Measurements from ENCODE around the gene IL21.

Gene IL21

GRCh38 chr4:122625156-122625555, 4.3 kb upstream of the IL21 start:
- Histone ChIP-seq H3K9me3 (ENCODE audit: low read length) (no peaks in the 10 kb centered on the region), H3K4me3 (ENCODE audit: low read depth in 1 of 2, low read length in 2 of 2) (no peak overlapping the region), H3K9ac (ENCODE audit: low read length) (no peak overlapping the region), H3K27me3 (ENCODE audit: control insufficient read depth in 1 of 2, insufficient read depth in 2 of 2, low read length in 2 of 2) (no peaks in the 10 kb centered on the region), H3K36me3 (ENCODE audit: insufficient read depth, low read length) (no peaks in the 10 kb centered on the region), H3K4me1 (ENCODE audit: insufficient read depth, low read length) (no peaks in the 10 kb centered on the region), H3K27ac (ENCODE audit: low read depth, low read length) (no peak overlapping the region)

- Histone ChIP-seq H3K9me3 (ENCODE audit: low read length) (no peaks in the 10 kb centered on the region), H3K9ac (ENCODE audit: low read length) (no peak overlapping the region), H3K4me1 (ENCODE audit: insufficient read depth, low read length) (no peaks in the 10 kb centered on the region), H3K4me3 (ENCODE audit: low read depth in 1 of 2, low read length in 2 of 2) (no peak overlapping the region), H3K27ac (ENCODE audit: low read depth, low read length) (no peak overlapping the region), H3K27me3 (ENCODE audit: control insufficient read depth in 1 of 2, insufficient read depth in 2 of 2, low read length in 2 of 2) (no peaks in the 10 kb centered on the region), H3K36me3 (ENCODE audit: insufficient read depth, low read length) (no peaks in the 10 kb centered on the region)
Observed at GRCh38 chr4:122624205-122624604, 3.3 kb upstream of the IL21 start.

DNA sequence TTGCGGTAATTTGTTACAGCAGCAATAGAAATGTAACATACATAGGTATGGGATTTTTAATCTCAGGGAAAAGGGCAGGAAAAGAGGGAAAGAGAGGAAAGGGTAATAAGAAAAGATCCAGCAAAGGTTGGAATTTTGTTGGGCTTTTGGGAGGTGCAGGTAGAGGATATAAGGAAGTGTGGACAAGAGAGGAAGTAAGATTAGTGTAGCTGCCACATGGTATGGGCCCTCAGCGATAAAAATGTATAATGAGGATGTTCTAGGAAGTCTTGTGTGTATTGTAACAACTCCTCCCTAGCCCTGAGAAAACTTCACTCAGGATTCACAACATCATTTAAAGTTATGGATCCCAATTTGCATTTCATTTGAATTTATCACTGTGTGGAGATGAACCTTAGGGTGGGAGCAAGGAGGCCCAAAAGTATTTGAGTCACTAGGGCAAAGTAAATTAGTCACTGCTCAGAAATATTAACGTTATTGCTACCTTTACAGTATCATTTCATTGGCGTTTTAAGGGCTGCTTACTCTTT, 2.8 kb upstream of the IL21 start:
- no peak overlapping the region for H3K27ac ChIP-seq (ENCODE audit: low read depth, low read length)
- no peak overlapping the region for H3K9ac ChIP-seq (ENCODE audit: low read length)
- no peaks in the 10 kb centered on the region for H3K4me1 ChIP-seq (ENCODE audit: insufficient read depth, low read length)
- no peaks in the 10 kb centered on the region for H3K9me3 ChIP-seq (ENCODE audit: low read length)
- no peak overlapping the region for H3K4me3 ChIP-seq (ENCODE audit: low read depth in 1 of 2, low read length in 2 of 2)
- no peaks in the 10 kb centered on the region for H3K27me3 ChIP-seq (ENCODE audit: control insufficient read depth in 1 of 2, insufficient read depth in 2 of 2, low read length in 2 of 2)
- H3K36me3 ChIP-seq (ENCODE audit: insufficient read depth, low read length): no peaks in the 10 kb centered on the region

DNA sequence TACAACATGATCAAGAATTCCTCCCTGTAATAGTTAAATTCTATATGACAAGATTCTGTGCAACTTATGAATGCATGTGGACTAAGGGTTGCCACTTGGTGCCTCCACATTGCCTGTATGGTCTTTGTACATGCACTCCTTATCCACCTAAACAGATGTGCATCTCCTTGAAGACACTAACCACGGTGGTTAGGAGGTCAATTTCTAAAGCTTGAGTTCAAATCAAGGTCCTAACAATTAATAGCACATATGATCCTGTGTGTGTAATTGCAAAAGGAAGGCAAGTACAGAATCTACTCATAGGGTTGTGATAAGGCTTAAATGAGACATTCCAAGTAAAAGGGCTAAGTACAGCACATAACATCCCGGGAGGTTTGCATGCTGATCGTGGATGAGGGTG, 1.5 kb upstream of the IL21 start:
- Histone ChIP-seq H3K4me1 (ENCODE audit: insufficient read depth, low read length) (no peaks in the 10 kb centered on the region), H3K9me3 (ENCODE audit: low read length) (no peaks in the 10 kb centered on the region), H3K27ac (ENCODE audit: low read depth, low read length) (no peak overlapping the region), H3K4me3 (ENCODE audit: low read depth in 1 of 2, low read length in 2 of 2) (no peak overlapping the region), H3K9ac (ENCODE audit: low read length) (no peak overlapping the region), H3K27me3 (ENCODE audit: control insufficient read depth in 1 of 2, insufficient read depth in 2 of 2, low read length in 2 of 2) (no peaks in the 10 kb centered on the region), H3K36me3 (ENCODE audit: insufficient read depth, low read length) (no peaks in the 10 kb centered on the region)

- Histone ChIP-seq H3K9me3 (ENCODE audit: low read length) (no peaks in the 10 kb centered on the region), H3K4me3 (ENCODE audit: low read depth in 1 of 2, low read length in 2 of 2) (no peak overlapping the region), H3K36me3 (ENCODE audit: insufficient read depth, low read length) (no peaks in the 10 kb centered on the region), H3K27me3 (ENCODE audit: control insufficient read depth in 1 of 2, insufficient read depth in 2 of 2, low read length in 2 of 2) (no peaks in the 10 kb centered on the region), H3K9ac (ENCODE audit: low read length) (no peak overlapping the region), H3K4me1 (ENCODE audit: insufficient read depth, low read length) (no peaks in the 10 kb centered on the region), H3K27ac (ENCODE audit: low read depth, low read length) (no peak overlapping the region)
Observed at GRCh38 chr4:122619611-122620010, 1.3 kb downstream of the IL21 start.

DNA sequence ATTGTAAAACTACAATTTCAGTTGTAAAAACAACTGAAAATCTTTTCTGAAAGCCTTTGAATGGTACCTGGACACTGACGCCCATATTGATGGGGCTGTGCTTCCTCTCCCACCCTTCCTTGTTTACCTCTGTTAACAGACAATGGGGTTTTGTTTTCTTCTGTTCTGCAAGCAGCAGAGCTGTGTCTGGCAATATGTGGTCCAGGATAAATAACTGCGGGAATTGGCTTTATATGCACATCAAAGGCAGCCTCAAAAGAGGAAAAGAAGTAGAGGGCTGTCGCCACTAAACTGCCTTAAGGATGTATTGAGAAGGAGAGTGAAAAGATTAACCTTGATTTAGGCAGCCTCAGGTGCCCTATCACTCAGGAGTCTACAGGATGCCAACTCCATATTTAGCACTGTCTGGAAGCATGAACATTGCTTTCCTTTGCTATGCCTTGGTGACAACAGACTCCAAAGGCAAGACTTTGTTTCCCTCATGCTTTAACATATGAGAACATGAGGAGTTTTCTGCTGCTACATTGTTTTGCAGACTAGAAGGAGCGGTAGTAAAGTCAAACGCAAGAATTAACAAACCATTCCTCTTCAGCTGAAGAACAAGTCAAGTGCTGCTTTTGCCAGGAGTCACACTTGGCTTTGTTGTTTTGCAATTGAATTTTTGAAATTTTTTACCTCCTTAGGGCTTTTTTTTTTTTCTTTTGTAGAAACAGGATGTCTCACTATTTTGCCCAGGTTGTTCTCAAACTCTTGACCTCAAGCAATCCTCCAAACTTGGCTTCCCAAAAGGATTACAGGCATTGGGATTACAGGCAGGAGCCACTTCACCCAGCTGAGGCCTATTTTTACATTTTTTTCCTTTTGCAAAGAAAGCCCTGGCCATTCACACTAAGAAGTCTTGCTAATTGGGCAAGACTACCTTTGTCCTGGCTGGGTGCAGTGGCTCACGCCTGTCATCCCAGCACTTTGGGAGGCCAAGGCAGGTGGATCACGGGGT, 3.0 kb downstream of the IL21 start:
- H3K27ac ChIP-seq (ENCODE audit: low read depth, low read length): no peak overlapping the region

DNA sequence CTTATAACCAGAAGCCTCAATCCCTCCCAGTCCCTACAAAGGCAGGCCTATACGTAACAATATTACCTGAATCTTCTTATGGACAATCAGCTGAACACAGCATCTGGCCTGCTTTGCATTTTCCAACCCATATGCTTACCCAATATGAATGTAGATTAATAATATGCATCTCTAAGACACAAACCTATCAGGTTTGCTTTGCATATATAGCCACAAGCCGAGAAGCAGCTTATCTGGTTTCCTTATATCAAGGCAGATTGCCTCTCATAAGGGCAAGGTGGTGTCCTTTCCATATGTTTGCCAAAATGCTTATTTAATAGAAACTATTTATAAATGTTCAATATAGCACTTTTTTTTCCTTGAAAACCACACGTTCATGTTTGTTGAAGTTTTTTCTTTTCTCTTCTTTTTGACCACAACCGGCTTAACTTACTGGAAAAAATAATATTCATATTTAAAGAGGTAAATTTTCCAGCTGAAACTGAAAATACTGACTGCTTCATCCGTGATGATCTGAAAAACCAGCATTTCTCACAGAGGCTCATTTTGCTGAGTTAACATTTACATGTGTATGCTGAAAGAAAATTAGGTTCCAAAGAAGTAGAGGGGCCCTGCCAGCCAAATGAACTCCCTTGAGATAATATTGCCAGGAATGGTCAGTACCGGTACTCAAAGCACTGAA, 3.8 kb downstream of the IL21 start:
- Histone ChIP-seq H3K9me3 (ENCODE audit: low read length) (no peaks in the 10 kb centered on the region), H3K9ac (ENCODE audit: low read length) (no peak overlapping the region), H3K27me3 (ENCODE audit: control insufficient read depth in 1 of 2, insufficient read depth in 2 of 2, low read length in 2 of 2) (no peaks in the 10 kb centered on the region), H3K36me3 (ENCODE audit: insufficient read depth, low read length) (no peaks in the 10 kb centered on the region), H3K4me1 (ENCODE audit: insufficient read depth, low read length) (no peaks in the 10 kb centered on the region), H3K27ac (ENCODE audit: low read depth, low read length) (no peak overlapping the region), H3K4me3 (ENCODE audit: low read depth in 1 of 2, low read length in 2 of 2) (no peak overlapping the region)

More for the DNA sequence above, 3.0 kb downstream of the IL21 start:
- Histone ChIP-seq H3K9me3 (ENCODE audit: low read length) (no peaks in the 10 kb centered on the region), H3K27me3 (ENCODE audit: control insufficient read depth in 1 of 2, insufficient read depth in 2 of 2, low read length in 2 of 2) (no peaks in the 10 kb centered on the region), H3K36me3 (ENCODE audit: insufficient read depth, low read length) (no peaks in the 10 kb centered on the region), H3K9ac (ENCODE audit: low read length) (no peak overlapping the region), H3K4me3 (ENCODE audit: low read depth in 1 of 2, low read length in 2 of 2) (no peak overlapping the region), H3K4me1 (ENCODE audit: insufficient read depth, low read length) (no peaks in the 10 kb centered on the region)

GRCh38 chr4:122614621-122615020, 6.2 kb downstream of the IL21 start:
- Histone ChIP-seq H3K27ac (ENCODE audit: low read depth, low read length) (no peak overlapping the region), H3K36me3 (ENCODE audit: insufficient read depth, low read length) (no peaks in the 10 kb centered on the region), H3K9ac (ENCODE audit: low read length) (no peak overlapping the region), H3K4me1 (ENCODE audit: insufficient read depth, low read length) (no peaks in the 10 kb centered on the region), H3K9me3 (ENCODE audit: low read length) (no peaks in the 10 kb centered on the region), H3K4me3 (ENCODE audit: low read depth in 1 of 2, low read length in 2 of 2) (no peak overlapping the region), H3K27me3 (ENCODE audit: control insufficient read depth in 1 of 2, insufficient read depth in 2 of 2, low read length in 2 of 2) (no peaks in the 10 kb centered on the region)

- H3K36me3 ChIP-seq (ENCODE audit: insufficient read depth, low read length): no peaks in the 10 kb centered on the region
- H3K27me3 ChIP-seq (ENCODE audit: control insufficient read depth in 1 of 2, insufficient read depth in 2 of 2, low read length in 2 of 2): no peaks in the 10 kb centered on the region
- no peak overlapping the region for H3K27ac ChIP-seq (ENCODE audit: low read depth, low read length)
- H3K9ac ChIP-seq (ENCODE audit: low read length): no peak overlapping the region
- H3K4me3 ChIP-seq (ENCODE audit: low read depth in 1 of 2, low read length in 2 of 2): no peak overlapping the region
- no peaks in the 10 kb centered on the region for H3K4me1 ChIP-seq (ENCODE audit: insufficient read depth, low read length)
- H3K9me3 ChIP-seq (ENCODE audit: low read length): no peaks in the 10 kb centered on the region
Observed at GRCh38 chr4:122612540-122612939, 8.3 kb downstream of the IL21 start.

- H3K36me3 ChIP-seq (ENCODE audit: insufficient read depth, low read length): no peaks in the 10 kb centered on the region
- no peaks in the 10 kb centered on the region for H3K27me3 ChIP-seq (ENCODE audit: control insufficient read depth in 1 of 2, insufficient read depth in 2 of 2, low read length in 2 of 2)
- H3K4me1 ChIP-seq (ENCODE audit: insufficient read depth, low read length): no peaks in the 10 kb centered on the region
- H3K27ac ChIP-seq (ENCODE audit: low read depth, low read length): no peak overlapping the region
- H3K4me3 ChIP-seq (ENCODE audit: low read depth in 1 of 2, low read length in 2 of 2): no peak overlapping the region
- no peaks in the 10 kb centered on the region for H3K9me3 ChIP-seq (ENCODE audit: low read length)
- H3K9ac ChIP-seq (ENCODE audit: low read length): no peak overlapping the region
Observed at GRCh38 chr4:122606364-122607043, 14.4 kb downstream of the IL21 start.

GRCh38 chr4:122604146-122604545, 16.7 kb downstream of the IL21 start:
- Histone ChIP-seq H3K36me3 (ENCODE audit: insufficient read depth, low read length) (no peaks in the 10 kb centered on the region), H3K27me3 (ENCODE audit: control insufficient read depth in 1 of 2, insufficient read depth in 2 of 2, low read length in 2 of 2) (no peaks in the 10 kb centered on the region), H3K4me1 (ENCODE audit: insufficient read depth, low read length) (no peaks in the 10 kb centered on the region), H3K27ac (ENCODE audit: low read depth, low read length) (no peak overlapping the region), H3K9me3 (ENCODE audit: low read length) (no peaks in the 10 kb centered on the region), H3K9ac (ENCODE audit: low read length) (no peak overlapping the region), H3K4me3 (ENCODE audit: low read depth in 1 of 2, low read length in 2 of 2) (no peak overlapping the region)

Data from muscle layer of colon (tissue), 2 donors.